ENCODE results near the gene KLHL29.

Gene KLHL29

DNA sequence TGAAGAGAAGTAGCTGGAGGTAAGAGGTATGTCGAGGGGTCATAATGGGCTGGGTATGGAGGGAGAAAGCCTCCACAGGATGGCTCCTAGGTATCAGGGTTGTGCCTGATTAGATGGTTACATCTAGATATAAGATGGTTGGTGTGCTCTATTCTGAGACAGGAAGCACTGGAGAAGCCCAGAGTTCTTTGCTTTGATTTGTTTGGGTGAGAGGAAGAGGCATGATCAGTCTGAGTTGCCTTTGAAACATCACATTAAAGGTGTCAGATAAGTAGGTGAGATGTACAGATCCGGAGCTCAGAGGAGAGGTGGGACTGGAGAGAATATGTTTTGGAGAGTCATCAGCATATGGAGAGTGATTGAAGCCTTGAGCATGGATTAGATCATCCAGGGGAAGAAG, 74.1 kb downstream of the KLHL29 start:
- no peak for DNase-seq
- Histone ChIP-seq H3K27me3 (no peaks in the 10 kb centered on the region), H3K4me1 (peaks cover 5% of the 10 kb centered on the region), H3K4me3 (ENCODE audit: low read depth, low read length) (no peak overlapping the region), H3K9me3 (no peaks in the 10 kb centered on the region; the same call in 1 of the 2 replicates), H3K36me3 (peaks cover 2% of the 10 kb centered on the region; the same call in 1 of the 2 replicates)
- no peak for TF ChIP-seq CTCF (IDR thresholded peaks at IDR 0.05; ENCODE audit: low read depth, low read length)

DNA sequence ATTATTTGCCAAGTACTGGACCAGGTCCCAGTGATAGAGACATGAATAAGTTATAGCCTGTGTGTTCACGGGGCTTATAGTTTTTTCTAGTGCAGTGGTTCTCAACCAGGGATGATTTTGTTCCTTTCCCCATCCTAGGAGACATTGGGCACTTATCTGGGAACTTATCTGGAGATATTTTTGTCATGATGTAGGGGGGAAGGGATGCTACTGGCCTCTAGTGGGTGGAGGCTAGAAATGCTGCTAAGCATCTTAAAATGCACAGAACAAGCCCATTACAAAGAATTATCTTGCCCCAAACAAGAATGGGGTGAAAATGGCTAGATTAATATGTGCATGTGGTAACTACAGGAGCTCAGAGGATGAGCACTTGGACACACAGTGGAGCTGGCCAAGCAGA, 75.2 kb downstream of the KLHL29 start:
- no peak for DNase-seq
- no peaks in the 10 kb centered on the region for H3K27me3 ChIP-seq
- no peak overlapping the region for H3K4me3 ChIP-seq (ENCODE audit: low read depth, low read length)
- no peaks in the 10 kb centered on the region; the same call in none of the 2 replicates for H3K4me1 ChIP-seq
- peaks cover 2% of the 10 kb centered on the region; the same call in 1 of the 2 replicates for H3K36me3 ChIP-seq
- no peaks in the 10 kb centered on the region; the same call in 1 of the 2 replicates for H3K9me3 ChIP-seq
- TF ChIP-seq CTCF (IDR thresholded peaks at IDR 0.05; ENCODE audit: low read depth, low read length): peak; percentile 70

- H3K4me1 ChIP-seq: no peaks in the 10 kb centered on the region; the same call in none of the 2 replicates
Measured at GRCh38 chr2:23460993-23461392, 76.0 kb downstream of the KLHL29 start.

DNA sequence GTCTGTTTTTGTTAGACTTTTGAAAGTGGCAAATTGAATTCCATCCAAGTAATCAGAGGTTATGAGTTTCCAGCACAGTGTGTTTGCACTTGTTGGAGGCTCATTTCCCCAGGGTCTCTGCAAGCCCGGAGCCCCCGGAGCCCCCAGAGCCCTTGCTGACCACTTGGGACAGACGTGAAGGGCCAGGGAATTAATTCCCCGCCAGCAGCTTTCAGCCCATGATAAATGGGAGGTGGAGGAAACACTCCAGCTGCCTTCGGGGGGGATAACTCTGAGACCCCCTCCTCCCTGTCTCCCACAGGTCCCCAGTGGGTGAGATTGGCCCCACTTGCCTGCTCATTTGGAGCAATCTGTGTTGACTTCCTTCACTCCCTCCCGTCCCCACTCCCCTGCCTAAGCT, 79.2 kb downstream of the KLHL29 start:
- H3K36me3 ChIP-seq: peaks cover 2% of the 10 kb centered on the region; the same call in 1 of the 2 replicates

More at GRCh38 chr2:23460993-23461392, 76.0 kb downstream of the KLHL29 start:
- Histone ChIP-seq H3K27me3 (no peaks in the 10 kb centered on the region), H3K9me3 (no peaks in the 10 kb centered on the region; the same call in 1 of the 2 replicates), H3K36me3 (peaks cover 2% of the 10 kb centered on the region; the same call in 1 of the 2 replicates), H3K4me3 (ENCODE audit: low read depth, low read length) (no peak overlapping the region)
- no peak for DNase-seq
- no peak for TF ChIP-seq CTCF (IDR thresholded peaks at IDR 0.05; ENCODE audit: low read depth, low read length)

DNA sequence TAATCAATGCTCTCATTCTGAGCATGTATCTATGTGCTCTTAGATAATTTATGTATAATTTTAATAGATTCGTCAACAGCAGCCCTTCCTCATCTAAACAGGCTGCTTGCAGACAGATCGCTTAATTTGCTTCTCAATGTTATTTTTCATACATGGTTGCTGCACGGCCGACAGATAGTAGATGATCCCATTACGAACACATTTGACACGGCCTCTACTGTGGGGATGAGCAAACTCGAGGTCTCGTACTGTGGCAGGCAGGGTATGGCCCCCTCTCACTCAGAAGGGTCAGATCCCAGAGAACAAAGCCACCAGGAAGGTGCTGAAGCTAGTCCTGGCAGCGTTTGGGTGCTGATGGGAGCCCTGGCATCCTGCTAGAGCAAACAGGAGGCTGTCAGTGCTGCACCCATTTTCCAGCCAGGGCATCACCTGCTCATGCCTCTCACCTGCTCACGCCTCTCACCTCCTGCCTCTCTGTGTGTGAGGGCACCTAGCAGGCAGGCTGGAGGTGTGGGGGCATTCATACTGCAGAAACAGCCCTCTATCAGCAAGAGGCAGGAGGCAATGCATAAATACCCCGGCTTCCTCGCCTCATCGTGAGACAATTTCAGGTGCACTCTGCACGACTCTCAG, 80.0 kb downstream of the KLHL29 start:
- H3K4me1 ChIP-seq: no peaks in the 10 kb centered on the region; the same call in none of the 2 replicates
- no peaks in the 10 kb centered on the region for H3K27me3 ChIP-seq
- TF ChIP-seq CTCF (IDR thresholded peaks at IDR 0.05; ENCODE audit: low read depth, low read length): no peak
- H3K36me3 ChIP-seq: no peaks in the 10 kb centered on the region
- H3K9me3 ChIP-seq: no peaks in the 10 kb centered on the region; the same call in 1 of the 2 replicates
- no peak for DNase-seq
- H3K4me3 ChIP-seq (ENCODE audit: low read depth, low read length): no peak overlapping the region

More for the DNA sequence above, 79.2 kb downstream of the KLHL29 start:
- DNase-seq: no peak
- TF ChIP-seq CTCF (IDR thresholded peaks at IDR 0.05; ENCODE audit: low read depth, low read length): no peak
- no peaks in the 10 kb centered on the region for H3K27me3 ChIP-seq
- H3K4me1 ChIP-seq: no peaks in the 10 kb centered on the region; the same call in none of the 2 replicates
- no peaks in the 10 kb centered on the region; the same call in 1 of the 2 replicates for H3K9me3 ChIP-seq
- no peak overlapping the region for H3K4me3 ChIP-seq (ENCODE audit: low read depth, low read length)

DNA sequence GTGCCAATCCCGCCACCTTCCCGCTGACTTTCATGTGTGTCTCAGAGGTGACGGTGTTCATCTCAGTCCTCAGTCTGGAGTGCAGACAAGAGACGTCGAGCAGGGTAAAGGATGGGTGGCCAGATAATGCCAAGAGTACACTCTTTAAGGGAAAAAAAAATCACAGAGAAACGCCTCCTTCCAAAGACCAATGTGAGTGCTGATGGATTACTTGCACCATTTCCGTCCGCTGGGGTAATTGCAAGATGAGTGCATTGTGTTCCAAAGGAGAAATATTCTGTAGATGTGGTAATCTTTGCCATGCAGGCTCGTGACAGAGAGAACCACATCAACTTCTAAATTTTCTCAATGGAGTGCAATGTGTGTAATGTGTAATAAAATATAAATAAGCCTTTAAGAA, 81.0 kb downstream of the KLHL29 start:
- Histone ChIP-seq H3K4me1 (no peaks in the 10 kb centered on the region; the same call in 1 of the 2 replicates), H3K36me3 (no peaks in the 10 kb centered on the region), H3K4me3 (ENCODE audit: low read depth, low read length) (no peak overlapping the region), H3K27me3 (no peaks in the 10 kb centered on the region), H3K9me3 (no peaks in the 10 kb centered on the region; the same call in 1 of the 2 replicates)
- DNase-seq: no peak
- TF ChIP-seq CTCF (IDR thresholded peaks at IDR 0.05; ENCODE audit: low read depth, low read length): no peak
